B cell (primary cell): Measurements from ENCODE around the gene SLC7A10. TPM values are rescaled to one million over a fixed set of nuclear protein-coding genes. Genes with fewer than 3 reads are reported as not detected.
A peak's percentile ranks its signal among the peaks of the same experiment; 100 is the strongest.

Experiments
- ATAC-seq: fragments of 200-7000 bp; cut with Tn5 transposase; one replicate; pipeline ENCODE4 v1.10.0; 2021; ENCODE audit warnings: low read depth, mild to moderate bottlenecking, moderate number of reproducible peaks, moderate library complexity
- CTCF ChIA-PET: fragments of 350-600 bp; sonication (Branson Sonifier 250); formaldehyde crosslinking; loops from one replicate; lab custom pipeline; 2021; ENCODE audit warnings: antibody characterized with exemption, inconsistent platforms; lab: Charles Lee
- POLR2A ChIA-PET: fragments of 350-600 bp; sonication (Branson Sonifier 250); formaldehyde crosslinking; loops from one replicate; lab custom pipeline; 2021; ENCODE audit warnings: antibody characterized with exemption; lab: Charles Lee
- DNase-seq: peaks from one replicate; pipeline ENCODE4 v3.0.0; 2013
- H2AFZ ChIP-seq: 2 replicates; pipeline ENCODE4 v1.6.1; 2012; ENCODE audit warnings: mild to moderate bottlenecking, low read depth, low read length; ENCODE audit not compliant: insufficient read depth, poor library complexity, severe bottlenecking
- H3K27ac ChIP-seq, 2 donors: 1 replicate in 1 of 2; 2 replicates in 1 of 2; pipeline ENCODE4 v1.5.1; 2012 to 2013; ENCODE audit warnings: low read length in 2 of 2, mild to moderate bottlenecking in 2 of 2, moderate library complexity in 1 of 2
- H3K27me3 ChIP-seq, 4 experiments: fragments of 200-600 bp in 1 of 4; sonication (generic) in 1 of 4; replicated peaks in 1 of 4; 1 replicate in 2 of 4; 2 replicates in 2 of 4; pipeline versions ENCODE4 v1.6.1 to v1.7.0; 2013 to 2016; ENCODE audit warnings: low read length in 3 of 4, mild to moderate bottlenecking in 2 of 4, mixed read lengths in 1 of 4, moderate library complexity in 1 of 4; ENCODE audit not compliant: insufficient read depth in 4 of 4, control insufficient read depth in 3 of 4; ENCODE audit errors: control extremely low read depth in 1 of 4
- H3K36me3 ChIP-seq, 2 experiments: replicated peaks in 1 of 2; 1 replicate in 1 of 2; 2 replicates in 1 of 2; pipeline versions ENCODE4 v1.6.1 to v1.7.1; 2013; ENCODE audit warnings: low read length in 1 of 2; ENCODE audit not compliant: insufficient read depth in 2 of 2, control insufficient read depth in 1 of 2; ENCODE audit errors: control extremely low read depth in 1 of 2, extremely low read depth in 1 of 2
- H3K4me1 ChIP-seq, 2 donors: fragments of 200-600 bp in 1 of 2; sonication (generic) in 1 of 2; 1 replicate in 1 of 2; 2 replicates in 1 of 2; pipeline versions ENCODE4 v1.5.1 to v1.6.1; 2013 to 2017; ENCODE audit warnings: low read length in 2 of 2; ENCODE audit not compliant: control insufficient read depth in 2 of 2, insufficient read depth in 2 of 2
- H3K4me2 ChIP-seq: replicated peaks from 2 replicates; pipeline ENCODE3; 2012; ENCODE audit warnings: mild to moderate bottlenecking, low read depth, low read length; ENCODE audit not compliant: poor library complexity, severe bottlenecking
- H3K4me3 ChIP-seq, 5 experiments: fragments of 200-600 bp in 1 of 5; sonication (generic) in 1 of 5; 1 replicate in 3 of 5; 2 replicates in 2 of 5; pipeline versions ENCODE4 v1.5.1 to v1.7.0; 2011 to 2016; ENCODE audit warnings: low read length in 4 of 5, mild to moderate bottlenecking in 4 of 5, low read depth in 2 of 5, control low read depth in 1 of 5, moderate library complexity in 1 of 5; ENCODE audit not compliant: insufficient read depth in 1 of 5; ENCODE audit errors: control extremely low read depth in 1 of 5, extremely low read depth in 1 of 5
- H3K79me2 ChIP-seq: fragments of 200-600 bp; sonication (generic); one replicate; pipeline ENCODE4 v1.6.0; 2016; ENCODE audit warnings: low read length; ENCODE audit not compliant: control insufficient read depth, insufficient read depth
- H3K9ac ChIP-seq: fragments of 200-600 bp; sonication (generic); 2 replicates; pipeline ENCODE4 v1.6.1; 2017; ENCODE audit warnings: mild to moderate bottlenecking, low read length, moderate library complexity
- H3K9me3 ChIP-seq, 3 donors: one replicate each; pipeline versions ENCODE4 v1.6.1 to v1.7.1; 2013; ENCODE audit warnings: low read length in 2 of 3; ENCODE audit not compliant: control insufficient read depth in 2 of 3, insufficient read depth in 1 of 3; ENCODE audit errors: control extremely low read depth in 1 of 3
- H4K20me1 ChIP-seq: 2 replicates; pipeline ENCODE4 v1.6.0; 2012; ENCODE audit warnings: mild to moderate bottlenecking, low read length; ENCODE audit not compliant: insufficient read depth, control insufficient read depth, poor library complexity, severe bottlenecking
- H3K27ac Mint-ChIP-seq: one replicate; pipeline ENCODE4 v1.8.0; 2021; ENCODE audit warnings: mixed read lengths
- H3K27me3 Mint-ChIP-seq: one replicate; pipeline ENCODE4 v1.8.0; 2021; ENCODE audit warnings: mixed read lengths
- H3K4me1 Mint-ChIP-seq: one replicate; pipeline ENCODE4 v1.8.0; 2021; ENCODE audit warnings: mixed read lengths
- H3K4me3 Mint-ChIP-seq: one replicate; pipeline ENCODE4 v1.8.0; 2021; ENCODE audit warnings: mixed read lengths
- H3K9me3 Mint-ChIP-seq: one replicate; pipeline ENCODE4 v1.8.0; 2022; ENCODE audit warnings: mixed read lengths; ENCODE audit not compliant: insufficient read depth
- CTCF ChIP-seq: fragments of 200-600 bp; IDR thresholded peaks from one replicate; pipeline ENCODE4 v1.8.0; 2022; ENCODE audit warnings: antibody characterized with exemption, mild to moderate bottlenecking
- EZH2 ChIP-seq: IDR thresholded peaks from 2 replicates; pipeline ENCODE4 v1.6.1; 2012; ENCODE audit warnings: borderline replicate concordance, low read depth, mild to moderate bottlenecking, moderate library complexity, low read length; ENCODE audit not compliant: insufficient read depth, poor library complexity, severe bottlenecking
- WGBS: methylation state at CpG from one replicate; pipeline ENCODE4 v1.1.5; 2013; ENCODE audit warnings: missing lambda C conversion rate; ENCODE audit not compliant: insufficient coverage; 5-methylcytosine and 5-hydroxymethylcytosine counted together
- intact Hi-C: fragments of 100-400 bp; cut with micrococcal nuclease; formaldehyde crosslinking; loops from one replicate; pipeline ENCODE4 v1.10.0; 2022
- polyA plus RNA-seq: library from polyadenylated mRNA; depleted of rRNA; stranded (reverse); fragments of >200 nt; gene quantifications from 2 replicates; pipeline ENCODE4 v1.2.3, GENCODE V29; 2012
- total RNA-seq, 2 donors: library from RNA; stranded (reverse); fragments of 120-200 nt in 1 of 2; gene quantifications; 1 replicate in 1 of 2; 2 replicates in 1 of 2; pipeline versions ENCODE4 v1.2.3 to v1.2.4, GENCODE V29; 2013 to 2022

The SLC7A10 gene
- total and polyA plus RNA-seq, 2 donors (not counting 1 experiment from before 2014, with no cell fraction given): not detected

GRCh38 chr19:33176670-33177416, 48.8 kb downstream of the SLC7A10 start:
- peak; percentile 100 for DNase-seq
- WGBS: under 1% methylated on average over 65 of the region's 65 CpGs
- H3K9ac ChIP-seq: peak overlapping the region; percentile 95
- ATAC-seq: peak; percentile 84
- H3K9me3 Mint-ChIP-seq: no peaks in the 10 kb centered on the region
- H3K9me3 ChIP-seq: no peaks in the 10 kb centered on the region
- peak overlapping the region; percentile 43 to 97 (median 90) for H3K4me3 ChIP-seq
- H2AFZ ChIP-seq: peak overlapping the region; percentile 96
- peak overlapping the region; percentile 83 to 96 for H3K27ac ChIP-seq
- H3K4me1 ChIP-seq: peaks cover 12 to 37% of the 10 kb centered on the region in 2 donors
- no peaks in the 10 kb centered on the region for H3K36me3 ChIP-seq
- peaks cover 14% of the 10 kb centered on the region for H3K79me2 ChIP-seq
- peak overlapping the region; percentile 97 for H3K4me3 Mint-ChIP-seq
- peaks cover 3% of the 10 kb centered on the region for H3K27me3 Mint-ChIP-seq
- H4K20me1 ChIP-seq: no peaks in the 10 kb centered on the region
- peaks cover 32% of the 10 kb centered on the region for H3K4me1 Mint-ChIP-seq
- TF ChIP-seq EZH2 (no peak), CTCF (no peak)
- intact Hi-C loops: loop anchor here (1.0 to 2.0 kb wide), 8 partner anchors 33 to 1188 kb away; partner anchors contain the start of genes CEBPA, GPATCH1, GPI and PDCD5
- H3K27me3 ChIP-seq: no peaks in the 10 kb centered on the region
- peak overlapping the region; percentile 87 for H3K4me2 ChIP-seq
- POLR2A ChIA-PET: interaction anchor here (1.0 to 2.1 kb wide), 4 partner anchors 33 to 771 kb away, joined by 3 to 10 read pairs (median 4); partner anchors contain the start of genes CEBPG and DPY19L3
- peak overlapping the region; percentile 100 for H3K27ac Mint-ChIP-seq
- CTCF ChIA-PET: interaction anchor here (0.9 to 3.1 kb wide), 12 partner anchors 9 to 230 kb away, joined by 3 to 14 read pairs (median 4); partner anchors contain the start of genes CEBPA and GPATCH1
